Adrenal gland (tissue), 5 donors: ENCODE data around the gene KCNH5.

Experiments
- CTCF ChIP-seq, 6 experiments: fragments of 450-650 bp in 4 of 6; fragments of 200-600 bp in 2 of 6; sonication (generic) in 1 of 6; IDR thresholded peaks; 1 replicate in 5 of 6; 2 replicates in 1 of 6; pipeline versions ENCODE4 v1.5.1 to v1.8.0; 2016 to 2021; ENCODE audit warnings: antibody characterized with exemption in 6 of 6, mild to moderate bottlenecking in 2 of 6, moderate library complexity in 1 of 6
- POLR2A ChIP-seq, 2 donors: fragments of 450-650 bp; IDR thresholded peaks; one replicate each; pipeline ENCODE4 v1.6.1; 2017; ENCODE audit warnings: antibody characterized with exemption in 2 of 2, mild to moderate bottlenecking in 2 of 2, moderate library complexity in 1 of 2
- donor health status: DM: no; HTN: no; CAD: no.

GRCh38 chr14:63051992-63052391 is 6.7 kb upstream of the KCNH5 start:
- TF ChIP-seq CTCF (IDR thresholded peaks at IDR 0.05) (no peak), POLR2A (IDR thresholded peaks at IDR 0.05) (no peak)
